ENCODE measurements around the gene SLC37A2. TPM values are rescaled to one million over a fixed set of nuclear protein-coding genes. Genes with fewer than 3 reads are reported as not detected.

SLC37A2 gene
- total RNA-seq, 1 donor from 2014 or later = 1.3 TPM

DNA sequence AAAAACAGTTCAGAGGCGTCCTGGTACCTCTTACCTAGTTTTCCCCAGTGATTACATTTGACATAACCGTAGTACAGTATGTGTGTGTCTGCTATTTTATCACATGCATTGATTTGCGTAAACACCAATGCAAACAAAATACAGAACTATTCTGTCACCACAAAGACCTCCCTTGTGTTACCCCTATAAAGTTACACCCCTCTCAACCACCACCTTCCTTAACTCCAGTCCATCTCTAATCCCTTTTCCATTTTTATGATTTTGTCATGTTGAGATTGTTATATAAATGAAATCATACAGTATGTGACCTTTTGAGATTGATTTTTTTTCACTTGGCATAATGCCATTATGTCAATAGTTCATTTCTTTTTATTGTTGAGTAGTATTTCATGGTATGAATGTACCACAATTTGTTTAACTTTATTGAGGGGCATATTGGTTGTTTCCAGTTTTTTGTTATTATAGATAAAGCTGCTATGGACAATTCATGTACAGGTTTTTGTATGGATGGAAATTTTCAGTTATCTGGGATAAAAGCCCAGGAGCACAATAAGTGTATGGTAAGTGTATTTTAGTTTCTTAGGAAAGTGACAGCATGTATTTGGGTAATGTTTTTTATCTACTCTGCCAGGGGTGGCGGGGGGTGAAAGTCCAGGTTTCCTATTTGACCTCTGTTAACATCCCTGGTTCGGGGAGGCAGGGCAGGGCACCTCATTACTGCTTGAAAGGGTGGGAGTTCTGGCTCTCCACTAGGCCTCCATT lies 6.0 kb upstream of the SLC37A2 start:
- Histone ChIP-seq H2AFZ (ENCODE audit: low read depth, low read length) (no peak overlapping the region), H3K9ac (ENCODE audit: low read length) (no peak overlapping the region), H3K9me3 (ENCODE audit: insufficient read depth, low read depth, low read length) (no peaks in the 10 kb centered on the region), H3K27me3 (ENCODE audit: insufficient read depth, low read length) (no peaks in the 10 kb centered on the region), H3K36me3 (ENCODE audit: insufficient read depth, low read length) (no peaks in the 10 kb centered on the region), H3K4me3 (ENCODE audit: insufficient read depth, low read depth, low read length) (no peak overlapping the region), H3K27ac (ENCODE audit: low read depth, low read length) (no peak overlapping the region), H3K4me2 (ENCODE audit: low read length) (no peak overlapping the region), H4K20me1 (ENCODE audit: insufficient read depth, low read length) (no peaks in the 10 kb centered on the region), H3K4me1 (ENCODE audit: insufficient read depth, low read length) (no peaks in the 10 kb centered on the region), H3K79me2 (ENCODE audit: insufficient read depth, low read length) (no peaks in the 10 kb centered on the region)
- Mint-ChIP-seq H3K9me3 (ENCODE audit: unreplicated experiment) (no peaks in the 10 kb centered on the region), H3K4me1 (ENCODE audit: low read depth, unreplicated experiment) (no peaks in the 10 kb centered on the region), H3K27ac (ENCODE audit: unreplicated experiment) (no peak overlapping the region), H3K27me3 (ENCODE audit: low read depth, unreplicated experiment) (peaks cover 3% of the 10 kb centered on the region), H3K36me3 (ENCODE audit: low read depth, unreplicated experiment) (no peaks in the 10 kb centered on the region), H3K4me3 (ENCODE audit: unreplicated experiment) (no peak overlapping the region)
- FAIRE-seq (peak; percentile 67), DNase-seq (ENCODE audit: low read depth) (no peak)
- TF ChIP-seq, protein P1, sequence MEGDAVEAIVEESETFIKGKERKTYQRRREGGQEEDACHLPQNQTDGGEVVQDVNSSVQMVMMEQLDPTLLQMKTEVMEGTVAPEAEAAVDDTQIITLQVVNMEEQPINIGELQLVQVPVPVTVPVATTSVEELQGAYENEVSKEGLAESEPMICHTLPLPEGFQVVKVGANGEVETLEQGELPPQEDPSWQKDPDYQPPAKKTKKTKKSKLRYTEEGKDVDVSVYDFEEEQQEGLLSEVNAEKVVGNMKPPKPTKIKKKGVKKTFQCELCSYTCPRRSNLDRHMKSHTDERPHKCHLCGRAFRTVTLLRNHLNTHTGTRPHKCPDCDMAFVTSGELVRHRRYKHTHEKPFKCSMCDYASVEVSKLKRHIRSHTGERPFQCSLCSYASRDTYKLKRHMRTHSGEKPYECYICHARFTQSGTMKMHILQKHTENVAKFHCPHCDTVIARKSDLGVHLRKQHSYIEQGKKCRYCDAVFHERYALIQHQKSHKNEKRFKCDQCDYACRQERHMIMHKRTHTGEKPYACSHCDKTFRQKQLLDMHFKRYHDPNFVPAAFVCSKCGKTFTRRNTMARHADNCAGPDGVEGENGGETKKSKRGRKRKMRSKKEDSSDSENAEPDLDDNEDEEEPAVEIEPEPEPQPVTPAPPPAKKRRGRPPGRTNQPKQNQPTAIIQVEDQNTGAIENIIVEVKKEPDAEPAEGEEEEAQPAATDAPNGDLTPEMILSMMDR (IDR thresholded peaks at IDR 0.05; ENCODE audit: insufficient read depth, low read depth, low read length) = no peak
- no peak for TF ChIP-seq EZH2 (IDR thresholded peaks at IDR 0.05; ENCODE audit: insufficient read depth, low read length)

DNA sequence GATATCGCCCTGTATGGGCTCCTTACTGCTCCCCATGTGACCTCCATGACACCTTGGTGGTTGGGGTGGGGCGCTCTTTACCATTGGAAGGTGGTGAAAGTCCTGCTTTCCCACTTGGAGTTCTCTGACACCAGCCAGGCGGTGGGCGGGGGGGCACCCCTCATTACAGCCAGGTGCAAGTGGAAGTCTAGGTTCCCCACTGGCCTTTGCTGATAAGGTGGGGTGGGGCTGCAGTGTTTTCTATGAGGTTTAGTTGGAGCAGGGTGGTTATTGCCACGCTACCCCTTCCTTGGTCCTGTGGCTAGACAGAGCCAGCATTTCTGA lies 5.5 kb upstream of the SLC37A2 start:
- DNase-seq (ENCODE audit: low read depth) (no peak), FAIRE-seq (no peak)
- H3K27ac ChIP-seq (ENCODE audit: low read depth, low read length) = no peak overlapping the region
- Mint-ChIP-seq H3K4me3 (ENCODE audit: unreplicated experiment) (no peak overlapping the region), H3K9me3 (ENCODE audit: unreplicated experiment) (no peaks in the 10 kb centered on the region), H3K36me3 (ENCODE audit: low read depth, unreplicated experiment) (no peaks in the 10 kb centered on the region), H3K27ac (ENCODE audit: unreplicated experiment) (no peak overlapping the region), H3K4me1 (ENCODE audit: low read depth, unreplicated experiment) (no peaks in the 10 kb centered on the region), H3K27me3 (ENCODE audit: low read depth, unreplicated experiment) (peaks cover 3% of the 10 kb centered on the region)
- no peak for TF ChIP-seq EZH2 (IDR thresholded peaks at IDR 0.05; ENCODE audit: insufficient read depth, low read length)
- TF ChIP-seq, protein P1 (IDR thresholded peaks at IDR 0.05; ENCODE audit: insufficient read depth, low read depth, low read length) = no peak
- H3K27me3 ChIP-seq (ENCODE audit: insufficient read depth, low read length) = no peaks in the 10 kb centered on the region
- H2AFZ ChIP-seq (ENCODE audit: low read depth, low read length) = no peak overlapping the region
- H3K9ac ChIP-seq (ENCODE audit: low read length) = no peak overlapping the region
- H4K20me1 ChIP-seq (ENCODE audit: insufficient read depth, low read length) = no peaks in the 10 kb centered on the region
- no peaks in the 10 kb centered on the region for H3K79me2 ChIP-seq (ENCODE audit: insufficient read depth, low read length)
- no peaks in the 10 kb centered on the region for H3K4me1 ChIP-seq (ENCODE audit: insufficient read depth, low read length)
- no peak overlapping the region for H3K4me2 ChIP-seq (ENCODE audit: low read length)
- no peaks in the 10 kb centered on the region for H3K9me3 ChIP-seq (ENCODE audit: insufficient read depth, low read depth, low read length)
- no peaks in the 10 kb centered on the region for H3K36me3 ChIP-seq (ENCODE audit: insufficient read depth, low read length)
- no peak overlapping the region for H3K4me3 ChIP-seq (ENCODE audit: insufficient read depth, low read depth, low read length)

DNA sequence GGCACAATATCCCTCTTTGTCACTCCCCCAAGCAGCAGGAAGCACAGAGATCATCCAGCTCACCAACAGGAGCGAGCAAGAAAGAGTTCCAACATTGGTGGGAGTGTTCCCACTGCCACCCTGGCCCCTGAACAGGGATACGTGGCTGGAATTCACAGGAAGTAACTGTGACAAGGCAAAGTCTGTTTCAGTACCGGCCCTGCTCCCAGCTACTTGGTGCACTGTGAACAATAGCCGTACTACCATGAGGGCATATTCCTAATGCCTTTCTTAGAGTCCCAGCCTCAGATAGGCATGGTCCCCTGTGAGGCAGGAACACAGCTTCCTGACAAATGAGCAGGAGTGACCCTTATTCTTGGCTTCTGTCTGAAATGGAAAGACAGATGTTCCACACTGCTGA lies 1.8 kb upstream of the SLC37A2 start:
- Mint-ChIP-seq H3K4me1 (ENCODE audit: low read depth, unreplicated experiment) (no peaks in the 10 kb centered on the region), H3K9me3 (ENCODE audit: unreplicated experiment) (no peaks in the 10 kb centered on the region), H3K27ac (ENCODE audit: unreplicated experiment) (no peak overlapping the region), H3K36me3 (ENCODE audit: low read depth, unreplicated experiment) (no peaks in the 10 kb centered on the region), H3K27me3 (ENCODE audit: low read depth, unreplicated experiment) (peaks cover 21% of the 10 kb centered on the region), H3K4me3 (ENCODE audit: unreplicated experiment) (no peak overlapping the region)
- no peaks in the 10 kb centered on the region for H3K27me3 ChIP-seq (ENCODE audit: insufficient read depth, low read length)
- H3K36me3 ChIP-seq (ENCODE audit: insufficient read depth, low read length) = no peaks in the 10 kb centered on the region
- no peak for DNase-seq (ENCODE audit: low read depth)
- H3K4me1 ChIP-seq (ENCODE audit: insufficient read depth, low read length) = peaks cover 6% of the 10 kb centered on the region
- H3K27ac ChIP-seq (ENCODE audit: low read depth, low read length) = no peak overlapping the region
- H3K9me3 ChIP-seq (ENCODE audit: insufficient read depth, low read depth, low read length) = no peaks in the 10 kb centered on the region
- H3K79me2 ChIP-seq (ENCODE audit: insufficient read depth, low read length) = no peaks in the 10 kb centered on the region
- no peak overlapping the region for H2AFZ ChIP-seq (ENCODE audit: low read depth, low read length)
- no peak overlapping the region for H3K9ac ChIP-seq (ENCODE audit: low read length)
- no peak overlapping the region for H3K4me3 ChIP-seq (ENCODE audit: insufficient read depth, low read depth, low read length)
- H4K20me1 ChIP-seq (ENCODE audit: insufficient read depth, low read length) = no peaks in the 10 kb centered on the region
- H3K4me2 ChIP-seq (ENCODE audit: low read length) = no peak overlapping the region
- FAIRE-seq = no peak
- TF ChIP-seq EZH2 (IDR thresholded peaks at IDR 0.05; ENCODE audit: insufficient read depth, low read length) = no peak
- TF ChIP-seq, protein P1 (IDR thresholded peaks at IDR 0.05; ENCODE audit: insufficient read depth, low read depth, low read length) = no peak
